GM12874 (cell line): Measurements from ENCODE around the gene ZNF775.

Experiments used
- TF ChIP-seq, protein P1 (sequence below): IDR thresholded peaks from 2 replicates; pipeline ENCODE4 v1.5.1; 2011; ENCODE audit warnings: low read depth, mild to moderate bottlenecking, control low read depth, low read length, moderate library complexity; ENCODE audit not compliant: insufficient read depth

Gene ZNF775

DNA sequence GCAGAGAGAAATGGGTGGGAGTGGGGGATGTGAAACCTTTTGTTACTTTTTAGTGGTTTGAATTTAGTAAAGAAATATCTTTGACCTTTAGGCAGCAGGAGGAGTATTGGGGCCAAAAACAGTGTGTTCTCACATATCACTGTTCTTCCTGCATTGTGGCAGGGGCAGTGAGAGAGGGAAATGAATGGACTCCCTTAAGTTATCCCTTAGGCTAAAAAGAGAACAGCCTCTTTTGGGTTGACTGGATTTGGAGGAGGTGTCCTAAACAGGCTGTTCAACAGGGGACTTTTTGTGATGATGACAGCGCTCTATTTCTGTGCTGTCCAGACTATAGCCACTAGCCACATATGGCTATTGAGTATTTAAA lies 22.3 kb downstream of the ZNF775 start:
- TF ChIP-seq, protein P1, sequence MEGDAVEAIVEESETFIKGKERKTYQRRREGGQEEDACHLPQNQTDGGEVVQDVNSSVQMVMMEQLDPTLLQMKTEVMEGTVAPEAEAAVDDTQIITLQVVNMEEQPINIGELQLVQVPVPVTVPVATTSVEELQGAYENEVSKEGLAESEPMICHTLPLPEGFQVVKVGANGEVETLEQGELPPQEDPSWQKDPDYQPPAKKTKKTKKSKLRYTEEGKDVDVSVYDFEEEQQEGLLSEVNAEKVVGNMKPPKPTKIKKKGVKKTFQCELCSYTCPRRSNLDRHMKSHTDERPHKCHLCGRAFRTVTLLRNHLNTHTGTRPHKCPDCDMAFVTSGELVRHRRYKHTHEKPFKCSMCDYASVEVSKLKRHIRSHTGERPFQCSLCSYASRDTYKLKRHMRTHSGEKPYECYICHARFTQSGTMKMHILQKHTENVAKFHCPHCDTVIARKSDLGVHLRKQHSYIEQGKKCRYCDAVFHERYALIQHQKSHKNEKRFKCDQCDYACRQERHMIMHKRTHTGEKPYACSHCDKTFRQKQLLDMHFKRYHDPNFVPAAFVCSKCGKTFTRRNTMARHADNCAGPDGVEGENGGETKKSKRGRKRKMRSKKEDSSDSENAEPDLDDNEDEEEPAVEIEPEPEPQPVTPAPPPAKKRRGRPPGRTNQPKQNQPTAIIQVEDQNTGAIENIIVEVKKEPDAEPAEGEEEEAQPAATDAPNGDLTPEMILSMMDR: no peak

DNA sequence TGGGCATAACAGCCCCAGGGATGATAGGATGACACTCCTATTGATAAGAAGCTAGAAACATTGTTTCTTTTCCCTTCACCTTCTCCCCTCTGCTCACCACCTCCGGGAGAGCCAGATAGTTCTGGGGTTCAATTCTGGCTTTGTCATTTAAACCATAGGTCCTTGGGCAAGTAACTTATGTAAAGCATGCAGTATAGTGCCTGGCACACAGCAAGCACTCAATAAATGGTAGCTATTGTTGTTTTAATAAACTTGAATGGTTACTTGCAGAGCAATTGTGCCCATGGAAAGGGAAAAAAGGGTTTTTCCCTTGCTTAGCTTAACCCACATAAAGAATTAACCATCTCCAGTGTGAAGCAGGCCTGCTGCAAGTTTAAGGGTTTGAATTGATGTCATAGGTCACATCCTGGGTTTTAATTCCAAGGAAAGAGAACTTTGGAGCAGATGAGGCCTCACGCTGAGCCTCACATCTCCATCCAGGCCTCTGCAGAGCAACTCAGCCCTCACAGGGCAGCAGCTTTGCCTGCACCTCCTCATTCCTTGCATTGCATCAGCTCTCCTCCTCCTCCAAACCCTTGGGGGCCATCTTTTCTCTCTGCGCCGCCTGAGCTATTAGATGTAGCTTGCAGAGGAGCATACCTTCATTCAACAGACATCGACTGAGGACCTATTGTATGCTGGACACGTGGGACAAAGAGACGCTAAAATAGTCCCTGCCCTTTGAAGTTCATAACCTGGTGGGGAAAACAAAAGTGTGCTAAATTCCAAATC lies 22.9 kb downstream of the ZNF775 start:
- TF ChIP-seq, protein P1: no peak

DNA sequence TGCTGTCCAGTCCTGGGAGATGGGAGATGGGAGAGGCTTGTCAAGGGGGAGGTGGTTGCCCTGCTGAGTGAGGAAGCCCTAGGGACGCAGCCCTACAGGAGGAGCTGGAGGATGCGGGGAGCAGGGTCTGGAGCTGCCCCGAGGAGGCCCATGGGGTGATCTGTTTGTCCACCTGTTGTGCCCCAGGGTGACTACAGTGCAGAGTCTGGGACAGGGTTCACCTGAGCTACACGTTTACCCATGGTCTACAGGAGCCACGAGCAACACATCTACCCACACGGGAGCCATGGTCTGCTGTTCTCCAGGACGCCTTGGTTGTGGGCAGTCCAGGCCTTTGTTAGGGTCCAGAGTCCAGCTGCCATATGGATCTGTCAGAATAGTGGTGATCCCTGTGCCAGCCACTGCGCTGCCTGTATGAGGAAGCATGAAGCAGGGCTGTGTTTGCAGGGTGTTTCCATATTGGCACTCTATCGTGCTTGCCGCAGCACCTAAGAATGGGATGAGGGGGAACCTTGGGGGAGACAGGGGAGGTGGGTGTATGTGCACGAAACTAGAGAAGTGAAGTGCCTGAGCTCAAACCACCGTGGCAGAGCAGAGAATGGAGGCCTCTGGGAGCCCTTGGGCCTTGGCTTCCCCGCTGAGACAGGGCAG lies 23.7 kb downstream of the ZNF775 start:
- TF ChIP-seq, protein P1: no peak

DNA sequence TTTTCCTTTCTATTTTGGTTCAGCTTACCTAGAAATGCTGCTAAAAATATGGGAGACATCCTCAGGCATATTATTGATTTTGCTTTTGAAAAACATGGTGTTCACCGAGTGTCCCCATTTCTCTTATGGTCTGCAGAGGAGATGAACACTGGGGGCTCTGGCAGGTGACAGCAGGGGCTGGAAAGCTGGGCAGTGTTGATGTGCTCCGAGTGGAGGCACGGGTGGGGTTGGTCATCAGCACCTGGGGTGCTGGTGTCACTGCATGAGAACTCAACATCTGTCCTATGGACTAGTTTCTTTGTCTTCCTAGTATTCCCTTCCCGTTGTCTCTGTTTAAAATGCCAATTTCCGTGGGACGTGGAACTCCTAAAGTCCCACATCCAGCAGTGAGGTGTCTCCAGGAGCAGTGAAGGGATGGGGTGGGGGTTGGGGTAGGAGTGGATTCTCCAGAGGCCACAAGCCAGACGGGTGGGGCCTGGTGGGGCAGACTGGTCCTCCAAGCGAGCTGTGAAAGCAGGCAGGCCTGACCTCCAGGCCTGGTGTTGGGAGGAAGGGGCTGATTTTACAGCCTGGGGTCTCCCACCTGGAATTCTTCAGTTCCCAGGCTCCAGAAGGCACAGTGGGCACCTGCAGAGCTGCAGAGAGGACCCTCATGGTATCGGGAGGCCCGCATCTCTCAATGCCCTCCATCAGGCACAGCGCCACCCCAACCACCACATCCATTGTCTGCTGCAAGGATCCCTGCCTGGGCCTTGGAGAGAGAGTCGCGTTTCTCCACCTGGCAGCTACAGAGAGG lies 24.4 kb downstream of the ZNF775 start:
- TF ChIP-seq, protein P1: no peak

DNA sequence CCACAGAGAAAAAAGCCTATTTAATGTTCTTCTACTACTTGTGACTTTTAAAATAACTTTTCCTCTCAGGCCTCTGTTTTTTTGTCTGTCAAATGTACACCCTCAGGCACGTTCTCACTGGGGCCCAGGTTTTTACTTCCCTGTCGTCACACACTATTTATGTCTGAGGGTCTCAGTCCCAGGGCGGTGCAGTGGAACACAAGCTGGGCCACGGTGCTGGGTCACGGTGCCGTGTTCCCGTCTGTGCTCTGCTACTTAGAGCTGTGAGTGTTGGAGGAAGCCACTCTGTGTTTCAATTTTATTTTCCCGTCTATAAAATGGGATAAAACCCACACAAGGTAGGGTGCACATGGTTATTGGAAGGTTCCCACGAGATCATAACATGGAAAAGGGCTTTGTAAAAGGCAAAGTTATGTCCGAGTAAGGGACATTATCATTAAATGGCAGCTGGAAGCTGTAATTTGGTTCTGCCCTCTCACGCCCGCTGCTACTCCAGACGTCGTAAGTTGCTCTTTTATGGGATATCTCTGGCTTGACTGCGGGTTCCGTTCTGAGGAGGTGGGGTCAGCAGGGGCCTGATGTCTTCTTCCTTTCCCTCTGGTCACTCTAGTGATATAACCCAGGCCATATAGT lies 25.2 kb downstream of the ZNF775 start:
- TF ChIP-seq, protein P1: no peak

DNA sequence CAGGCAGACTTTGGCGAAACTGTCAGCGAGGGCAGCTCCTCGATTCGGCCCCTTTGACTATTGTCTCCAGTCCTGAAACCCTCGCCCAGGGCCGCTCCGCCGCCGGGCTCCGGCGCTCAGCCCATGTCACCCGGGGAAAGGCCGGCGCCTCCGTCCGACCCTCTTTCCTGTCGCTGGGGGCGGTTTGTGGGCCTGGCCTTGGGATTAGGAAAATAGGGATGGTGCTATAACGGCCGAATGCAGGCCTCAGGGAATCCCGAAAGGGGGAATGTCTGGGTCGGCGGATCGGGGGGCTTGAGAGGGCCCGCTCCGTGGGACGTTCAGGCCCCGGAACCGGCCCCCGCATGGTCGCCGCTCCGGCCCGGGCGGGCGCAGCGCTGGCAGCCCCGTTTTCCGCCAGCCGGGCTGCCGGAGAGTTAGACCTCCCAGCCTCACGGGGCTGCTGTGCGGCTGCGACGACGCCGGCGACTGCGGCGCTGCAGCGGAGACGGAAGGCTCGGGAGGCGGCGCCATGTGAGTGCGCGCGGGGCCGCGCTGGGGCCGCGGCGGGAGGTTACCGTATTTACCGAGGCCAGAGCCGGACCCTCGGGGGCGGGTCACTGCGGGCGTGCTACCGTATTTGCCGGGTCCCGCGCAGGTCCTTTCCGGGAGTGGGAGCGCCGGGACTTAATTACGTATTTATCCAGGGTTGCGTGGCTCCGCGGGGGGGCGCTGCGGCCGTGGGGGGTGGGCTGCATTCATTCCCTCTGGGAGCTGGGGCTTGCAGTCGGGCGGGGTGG lies 25.9 kb downstream of the ZNF775 start:
- TF ChIP-seq, protein P1: 0 out of 2 replicates have a peak, but pooled peaks have one; percentile 2
